Measurements from ENCODE around the gene TBC1D1. TPM values are rescaled to one million over a fixed set of nuclear protein-coding genes. Genes with fewer than 3 reads are reported as not detected.

TBC1D1 gene
- total RNA-seq, 3 donors from 2014 or later (not counting 1 experiment from before 2014, with no cell fraction given): 59.2 to 78.6 (median 68.5) TPM

- Mint-ChIP-seq H3K9me3 (no peaks in the 10 kb centered on the region), H3K36me3 (no peaks in the 10 kb centered on the region), H3K4me1 (peaks cover 26 to 35% of the 10 kb centered on the region in 2 donors), H3K27ac (no peak overlapping the region), H3K4me3 (no peak overlapping the region), H3K27me3 (ENCODE audit: low read depth in 2 of 2) (no peaks in the 10 kb centered on the region)
- no peak overlapping the region for H3K27ac ChIP-seq (ENCODE audit: low read length)
- no peaks in the 10 kb centered on the region for H3K27me3 ChIP-seq (ENCODE audit: control insufficient read depth, insufficient read depth, low read length)
- no peak overlapping the region for H3K4me3 ChIP-seq (ENCODE audit: low read length)
- no CpG with 5 or more reads among the region's 1 CpG for WGBS (ENCODE audit: insufficient coverage)
- ATAC-seq (no peak), DNase-seq (no peak)
- no peaks in the 10 kb centered on the region for H3K4me1 ChIP-seq (ENCODE audit: control insufficient read depth, insufficient read depth, low read length)
- no peak for TF ChIP-seq CTCF (IDR thresholded peaks at IDR 0.05)
- intact Hi-C loops (cut with micrococcal nuclease): no loop called here
- no peaks in the 10 kb centered on the region for H3K9me3 ChIP-seq (ENCODE audit: control insufficient read depth, insufficient read depth, low read length)
- H3K36me3 ChIP-seq (ENCODE audit: control insufficient read depth, insufficient read depth, low read length): no peaks in the 10 kb centered on the region
Observed at GRCh38 chr4:37910091-37910486, 19.2 kb downstream of the TBC1D1 start.

GRCh38 chr4:37914539-37914938, 23.7 kb downstream of the TBC1D1 start:
- Histone ChIP-seq H3K27ac (ENCODE audit: low read length) (no peak overlapping the region), H3K27me3 (ENCODE audit: control insufficient read depth, insufficient read depth, low read length) (no peaks in the 10 kb centered on the region), H3K4me3 (ENCODE audit: low read length) (no peak overlapping the region), H3K36me3 (ENCODE audit: control insufficient read depth, insufficient read depth, low read length) (peaks cover 3% of the 10 kb centered on the region), H3K9me3 (ENCODE audit: control insufficient read depth, insufficient read depth, low read length) (no peaks in the 10 kb centered on the region), H3K4me1 (ENCODE audit: control insufficient read depth, insufficient read depth, low read length) (no peaks in the 10 kb centered on the region)
- ATAC-seq (no peak), DNase-seq (no peak)
- Mint-ChIP-seq H3K9me3 (no peaks in the 10 kb centered on the region), H3K27ac (no peak overlapping the region), H3K4me1 (peaks cover 17 to 25% of the 10 kb centered on the region in 2 donors), H3K36me3 (no peaks in the 10 kb centered on the region), H3K27me3 (ENCODE audit: low read depth in 2 of 2) (no peaks in the 10 kb centered on the region), H3K4me3 (no peak overlapping the region)
- intact Hi-C loops (cut with micrococcal nuclease): no loop called here
- TF ChIP-seq CTCF (IDR thresholded peaks at IDR 0.05): no peak
- 98% methylated on average over 3 of the region's 3 CpGs for WGBS (ENCODE audit: insufficient coverage)

- intact Hi-C loops (cut with micrococcal nuclease): no loop called here
- peaks cover 24 to 26% of the 10 kb centered on the region in 2 donors for H3K4me1 Mint-ChIP-seq
- H3K9me3 Mint-ChIP-seq: no peaks in the 10 kb centered on the region
- H3K27ac ChIP-seq (ENCODE audit: low read length): no peak overlapping the region
- no peak overlapping the region for H3K4me3 Mint-ChIP-seq
- no peak for ATAC-seq
- peaks cover 3% of the 10 kb centered on the region for H3K36me3 ChIP-seq (ENCODE audit: control insufficient read depth, insufficient read depth, low read length)
- H3K27ac Mint-ChIP-seq: no peak overlapping the region
- no peaks in the 10 kb centered on the region for H3K9me3 ChIP-seq (ENCODE audit: control insufficient read depth, insufficient read depth, low read length)
- WGBS (ENCODE audit: insufficient coverage): 97% methylated on average over 4 of the region's 7 CpGs
- TF ChIP-seq CTCF (IDR thresholded peaks at IDR 0.05): no peak
- no peaks in the 10 kb centered on the region for H3K27me3 ChIP-seq (ENCODE audit: control insufficient read depth, insufficient read depth, low read length)
- H3K4me3 ChIP-seq (ENCODE audit: low read length): no peak overlapping the region
- H3K27me3 Mint-ChIP-seq (ENCODE audit: low read depth in 2 of 2): no peaks in the 10 kb centered on the region
- peaks cover 7% of the 10 kb centered on the region for H3K4me1 ChIP-seq (ENCODE audit: control insufficient read depth, insufficient read depth, low read length)
- H3K36me3 Mint-ChIP-seq: no peaks in the 10 kb centered on the region
- no peak for DNase-seq
Observed at GRCh38 chr4:37917388-37917787, 26.5 kb downstream of the TBC1D1 start.

GRCh38 chr4:37918653-37919052, 27.8 kb downstream of the TBC1D1 start:
- Mint-ChIP-seq H3K9me3 (no peaks in the 10 kb centered on the region), H3K4me1 (peaks cover 24 to 26% of the 10 kb centered on the region in 2 donors), H3K4me3 (no peak overlapping the region), H3K36me3 (no peaks in the 10 kb centered on the region), H3K27ac (no peak overlapping the region), H3K27me3 (ENCODE audit: low read depth in 2 of 2) (no peaks in the 10 kb centered on the region)
- H3K9me3 ChIP-seq (ENCODE audit: control insufficient read depth, insufficient read depth, low read length): no peaks in the 10 kb centered on the region
- peaks cover 3% of the 10 kb centered on the region for H3K36me3 ChIP-seq (ENCODE audit: control insufficient read depth, insufficient read depth, low read length)
- 93% methylated on average over 2 of the region's 3 CpGs for WGBS (ENCODE audit: insufficient coverage)
- no peaks in the 10 kb centered on the region for H3K27me3 ChIP-seq (ENCODE audit: control insufficient read depth, insufficient read depth, low read length)
- H3K27ac ChIP-seq (ENCODE audit: low read length): no peak overlapping the region
- DNase-seq (no peak), ATAC-seq (no peak)
- intact Hi-C loops (cut with micrococcal nuclease): no loop called here
- TF ChIP-seq CTCF (IDR thresholded peaks at IDR 0.05): no peak
- H3K4me1 ChIP-seq (ENCODE audit: control insufficient read depth, insufficient read depth, low read length): peaks cover 8% of the 10 kb centered on the region
- H3K4me3 ChIP-seq (ENCODE audit: low read length): no peak overlapping the region
